CD4-positive, alpha-beta memory T cell (primary cell): ENCODE measurements around the gene GOLGA8S. TPM values are rescaled to one million over a fixed set of nuclear protein-coding genes. Genes with fewer than 3 reads are reported as not detected.
"Not testable (repeated sequence)": the region's sequence is repeated elsewhere in the genome, so short reads cannot be mapped to it uniquely, and the experiment has no call there.

ENCODE experiments used
- CTCF ChIA-PET: fragments of 350-600 bp; sonication (Branson Sonifier 250); formaldehyde crosslinking; loops from one replicate; lab custom pipeline; 2021; ENCODE audit warnings: inconsistent platforms; ENCODE audit not compliant: partially characterized antibody; lab: Charles Lee
- POLR2A ChIA-PET: fragments of 350-600 bp; sonication (Branson Sonifier 250); formaldehyde crosslinking; loops from one replicate; lab custom pipeline; 2021; ENCODE audit not compliant: partially characterized antibody; lab: Charles Lee
- DNase-seq, 5 donors: peaks; one replicate each; pipeline versions ENCODE4 v3.0.0 to v3.0.0-alpha.2; 2020 to 2022; ENCODE audit warnings: mixed read lengths in 1 of 5
- H3K27ac ChIP-seq: one replicate; pipeline ENCODE4 v1.7.0; 2013; ENCODE audit warnings: low read depth, low read length
- H3K27me3 ChIP-seq: 2 replicates; pipeline ENCODE4 v1.7.0; 2013; ENCODE audit warnings: mild to moderate bottlenecking, low read length, moderate library complexity; ENCODE audit not compliant: insufficient read depth
- H3K36me3 ChIP-seq: 2 replicates; pipeline ENCODE4 v1.7.0; 2013; ENCODE audit warnings: mild to moderate bottlenecking, low read length, moderate library complexity; ENCODE audit not compliant: insufficient read depth
- H3K4me1 ChIP-seq: 2 replicates; pipeline ENCODE4 v1.7.0; 2013; ENCODE audit warnings: mild to moderate bottlenecking, low read length, moderate library complexity; ENCODE audit not compliant: insufficient read depth
- H3K4me3 ChIP-seq, 2 donors: one replicate each; pipeline ENCODE4 v1.7.0; 2013; ENCODE audit warnings: low read length in 2 of 2, mild to moderate bottlenecking in 1 of 2
- H3K9me3 ChIP-seq, 2 donors: one replicate each; pipeline ENCODE4 v1.7.0; 2013; ENCODE audit warnings: low read length in 2 of 2, control low read depth in 1 of 2; ENCODE audit not compliant: control insufficient read depth in 1 of 2
- H3K27ac Mint-ChIP-seq, 7 donors: one replicate each; pipeline ENCODE4 v1.8.0; 2020 to 2021; ENCODE audit warnings: mixed read lengths in 7 of 7, mild to moderate bottlenecking in 6 of 7, inconsistent platforms in 3 of 7, moderate library complexity in 3 of 7
- H3K27me3 Mint-ChIP-seq, 2 donors: one replicate each; pipeline ENCODE4 v1.8.0; 2020 to 2021; ENCODE audit warnings: mixed read lengths in 2 of 2
- H3K36me3 Mint-ChIP-seq, 2 donors: one replicate each; pipeline ENCODE4 v1.8.0; 2020 to 2021; ENCODE audit warnings: mixed read lengths in 2 of 2, inconsistent platforms in 1 of 2, mild to moderate bottlenecking in 1 of 2
- H3K4me1 Mint-ChIP-seq, 4 donors: one replicate each; pipeline ENCODE4 v1.8.0; 2020 to 2021; ENCODE audit warnings: mixed read lengths in 4 of 4, mild to moderate bottlenecking in 1 of 4
- H3K4me3 Mint-ChIP-seq, 8 donors: one replicate each; pipeline ENCODE4 v1.8.0; 2020 to 2021; ENCODE audit warnings: mixed read lengths in 8 of 8, mild to moderate bottlenecking in 7 of 8, moderate library complexity in 6 of 8, inconsistent platforms in 3 of 8
- H3K9me3 Mint-ChIP-seq, 8 donors: one replicate each; pipeline ENCODE4 v1.8.0; 2020 to 2021; ENCODE audit warnings: mixed read lengths in 8 of 8, mild to moderate bottlenecking in 5 of 8, inconsistent platforms in 3 of 8, moderate library complexity in 1 of 8
- intact Hi-C: fragments of 100-400 bp; cut with micrococcal nuclease; formaldehyde crosslinking; loops from one replicate; pipeline ENCODE4 v1.15.1; 2023
- polyA plus RNA-seq, 2 donors: library from polyadenylated mRNA; unstranded; fragments of 300-500 nt; fragmentation: Illumina TruSeq; gene quantifications; one replicate each; pipeline ENCODE4 v1.2.3, GENCODE V29; 2021
- total RNA-seq, 2 experiments: library from RNA; stranded (reverse); gene quantifications; one replicate each; pipeline ENCODE4 v1.2.3, GENCODE V29; 2021

Gene GOLGA8S
- total and polyA plus RNA-seq, 4 experiments from 2014 or later, result 0.30 to 0.35 TPM; not detected in 2

DNA sequence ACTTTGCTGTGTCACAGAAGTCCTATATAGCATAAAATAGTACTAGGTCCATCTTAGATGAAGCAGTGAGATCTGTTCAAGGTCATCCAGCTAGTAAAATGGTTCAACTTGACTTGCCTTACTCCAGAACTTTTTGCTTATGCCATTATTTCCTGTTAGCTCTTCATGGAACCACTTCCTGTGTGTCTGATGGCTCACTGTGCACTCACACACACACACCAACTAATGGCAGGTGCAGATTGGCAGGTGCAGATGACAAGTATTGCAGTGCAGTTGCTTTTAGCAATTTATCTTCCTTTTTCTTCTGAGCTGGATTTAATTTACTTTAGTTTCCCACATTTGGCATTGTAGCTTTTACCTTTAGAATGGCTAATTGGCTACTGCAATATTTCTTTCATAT is 29.8 kb downstream of the GOLGA8S start:
- Mint-ChIP-seq H3K36me3 (no peaks in the 10 kb centered on the region), H3K27me3 (peaks cover 4 to 15% of the 10 kb centered on the region in 2 donors), H3K4me3 (no peak overlapping the region), H3K9me3 (peaks cover 0 to 1% (median 0%) of the 10 kb centered on the region in 8 donors), H3K4me1 (no peaks in the 10 kb centered on the region), H3K27ac (no peak overlapping the region)
- no peaks in the 10 kb centered on the region for H3K4me1 ChIP-seq
- H3K36me3 ChIP-seq, result no peaks in the 10 kb centered on the region
- intact Hi-C loops, result no loop called here
- ChIA-PET CTCF (no interaction called here), POLR2A (no interaction called here)
- H3K4me3 ChIP-seq, result no peak overlapping the region
- H3K27ac ChIP-seq, result no peak overlapping the region
- H3K27me3 ChIP-seq, result no peaks in the 10 kb centered on the region
- H3K9me3 ChIP-seq, result no peaks in the 10 kb centered on the region
- no peak for DNase-seq

- peaks cover 0 to 1% (median 0%) of the 10 kb centered on the region in 8 donors for H3K9me3 Mint-ChIP-seq
- no peaks in the 10 kb centered on the region for H3K4me1 Mint-ChIP-seq
- ChIA-PET POLR2A (no interaction called here), CTCF (no interaction called here)
- no peak for DNase-seq
- Histone ChIP-seq H3K4me1 (no peaks in the 10 kb centered on the region), H3K36me3 (no peaks in the 10 kb centered on the region), H3K4me3 (no peak overlapping the region), H3K27me3 (no peaks in the 10 kb centered on the region), H3K27ac (no peak overlapping the region), H3K9me3 (no peaks in the 10 kb centered on the region)
- H3K36me3 Mint-ChIP-seq, result no peaks in the 10 kb centered on the region
- H3K4me3 Mint-ChIP-seq, result no peak overlapping the region
- intact Hi-C loops, result no loop called here
- peaks cover 4 to 15% of the 10 kb centered on the region in 2 donors for H3K27me3 Mint-ChIP-seq
- no peak overlapping the region for H3K27ac Mint-ChIP-seq
Observed at GRCh38 chr15:23385886-23386430, 31.4 kb downstream of the GOLGA8S start.

DNA sequence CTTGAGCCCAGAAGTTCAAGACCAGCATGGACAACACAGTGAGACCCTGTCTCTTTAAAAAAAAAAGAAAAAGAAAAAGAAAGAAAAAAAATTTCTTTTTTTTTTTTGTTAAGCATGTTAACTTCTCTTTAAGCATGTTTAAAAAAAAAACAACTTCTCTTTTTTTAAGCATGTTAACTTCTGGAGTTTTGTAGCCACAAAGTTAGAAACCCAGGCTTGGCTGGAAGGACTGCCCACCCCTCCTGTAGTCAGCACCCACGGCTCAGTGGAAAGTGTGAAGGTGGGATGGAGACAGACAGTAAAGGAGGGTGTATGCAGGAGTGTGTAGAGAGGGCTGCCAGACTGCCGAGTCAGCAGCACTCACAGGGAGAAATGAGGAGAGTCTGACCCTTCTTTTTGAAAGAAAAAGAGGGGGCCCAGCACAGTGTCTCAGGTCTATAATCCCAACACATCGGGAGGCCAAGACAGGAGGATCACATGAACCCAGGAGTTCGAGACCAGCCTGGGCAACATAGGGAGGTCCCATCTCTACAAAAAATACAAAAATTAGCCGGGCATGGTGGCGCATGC is 33.2 kb downstream of the GOLGA8S start:
- Mint-ChIP-seq H3K27ac (no peak overlapping the region), H3K36me3 (no peaks in the 10 kb centered on the region), H3K4me1 (no peaks in the 10 kb centered on the region), H3K9me3 (peaks cover 0 to 1% (median 0%) of the 10 kb centered on the region in 8 donors), H3K4me3 (no peak overlapping the region), H3K27me3 (peaks cover 4 to 15% of the 10 kb centered on the region in 2 donors)
- H3K27ac ChIP-seq, result no peak overlapping the region
- no peaks in the 10 kb centered on the region for H3K36me3 ChIP-seq
- no peaks in the 10 kb centered on the region for H3K27me3 ChIP-seq
- intact Hi-C loops, result no loop called here
- no peaks in the 10 kb centered on the region for H3K9me3 ChIP-seq
- POLR2A ChIA-PET, result no interaction called here
- CTCF ChIA-PET, result no interaction called here
- no peaks in the 10 kb centered on the region for H3K4me1 ChIP-seq
- no peak for DNase-seq
- H3K4me3 ChIP-seq, result no peak overlapping the region

- no peak overlapping the region for H3K27ac ChIP-seq
- no peak overlapping the region for H3K27ac Mint-ChIP-seq
- no peaks in the 10 kb centered on the region for H3K9me3 ChIP-seq
- H3K36me3 ChIP-seq, result no peaks in the 10 kb centered on the region
- no peaks in the 10 kb centered on the region for H3K36me3 Mint-ChIP-seq
- ChIA-PET CTCF (no interaction called here), POLR2A (no interaction called here)
- no peaks in the 10 kb centered on the region for H3K4me1 ChIP-seq
- H3K4me3 ChIP-seq, result no peak overlapping the region
- no peaks in the 10 kb centered on the region for H3K27me3 ChIP-seq
- H3K9me3 Mint-ChIP-seq, result peaks cover 0 to 4% (median 0%) of the 10 kb centered on the region in 8 donors
- intact Hi-C loops, result no loop called here
- no peak for DNase-seq
- no peaks in the 10 kb centered on the region for H3K4me1 Mint-ChIP-seq
- H3K4me3 Mint-ChIP-seq, result no peak overlapping the region
- H3K27me3 Mint-ChIP-seq, result peaks cover 4% of the 10 kb centered on the region in 2 donors
Observed at GRCh38 chr15:23395030-23395692, 40.6 kb downstream of the GOLGA8S start.

DNA sequence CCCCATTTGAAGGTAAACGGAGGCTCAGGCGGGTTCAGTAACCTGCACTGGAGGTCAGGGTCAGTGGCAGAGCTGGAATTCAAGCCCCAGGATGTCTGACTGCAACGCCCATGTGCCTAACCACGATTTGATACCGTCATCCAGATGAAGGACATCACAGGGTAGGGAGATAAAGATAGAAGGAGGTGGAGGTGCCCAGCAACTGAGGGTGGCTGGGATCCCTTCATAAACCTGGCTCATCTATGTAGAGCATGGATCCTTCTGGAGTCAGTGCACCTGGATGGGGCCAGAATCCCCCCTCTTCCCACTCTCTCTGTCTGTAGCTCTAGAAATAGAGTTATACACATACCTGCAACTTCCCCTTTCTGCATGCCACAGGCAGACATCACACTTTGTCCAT is 41.3 kb downstream of the GOLGA8S start:
- intact Hi-C loops, result no loop called here
- Histone ChIP-seq H3K36me3 (no peaks in the 10 kb centered on the region), H3K4me1 (no peaks in the 10 kb centered on the region), H3K27ac (no peak overlapping the region), H3K27me3 (no peaks in the 10 kb centered on the region), H3K9me3 (no peaks in the 10 kb centered on the region), H3K4me3 (no peak overlapping the region)
- Mint-ChIP-seq H3K4me1 (no peaks in the 10 kb centered on the region), H3K4me3 (no peak overlapping the region), H3K36me3 (no peaks in the 10 kb centered on the region), H3K9me3 (peaks cover 0 to 4% (median 0%) of the 10 kb centered on the region in 8 donors), H3K27me3 (peaks cover 4% of the 10 kb centered on the region in 2 donors), H3K27ac (no peak overlapping the region)
- CTCF ChIA-PET, result no interaction called here
- no peak for DNase-seq
- POLR2A ChIA-PET, result no interaction called here

GRCh38 chr15:23397779-23398178 is 43.2 kb downstream of the GOLGA8S start:
- CTCF ChIA-PET, result no interaction called here
- Histone ChIP-seq H3K9me3 (no peaks in the 10 kb centered on the region), H3K27me3 (no peaks in the 10 kb centered on the region), H3K4me1 (no peaks in the 10 kb centered on the region), H3K4me3 (no peak overlapping the region), H3K36me3 (no peaks in the 10 kb centered on the region), H3K27ac (no peak overlapping the region)
- intact Hi-C loops, result no loop called here
- H3K4me1 Mint-ChIP-seq, result no peaks in the 10 kb centered on the region
- DNase-seq, result no peak
- H3K36me3 Mint-ChIP-seq, result no peaks in the 10 kb centered on the region
- no peak overlapping the region for H3K4me3 Mint-ChIP-seq
- H3K27me3 Mint-ChIP-seq, result peaks cover 3 to 4% of the 10 kb centered on the region in 2 donors
- H3K9me3 Mint-ChIP-seq, result peaks cover 0 to 4% (median under 1%) of the 10 kb centered on the region in 8 donors
- POLR2A ChIA-PET, result no interaction called here
- no peak overlapping the region for H3K27ac Mint-ChIP-seq

DNA sequence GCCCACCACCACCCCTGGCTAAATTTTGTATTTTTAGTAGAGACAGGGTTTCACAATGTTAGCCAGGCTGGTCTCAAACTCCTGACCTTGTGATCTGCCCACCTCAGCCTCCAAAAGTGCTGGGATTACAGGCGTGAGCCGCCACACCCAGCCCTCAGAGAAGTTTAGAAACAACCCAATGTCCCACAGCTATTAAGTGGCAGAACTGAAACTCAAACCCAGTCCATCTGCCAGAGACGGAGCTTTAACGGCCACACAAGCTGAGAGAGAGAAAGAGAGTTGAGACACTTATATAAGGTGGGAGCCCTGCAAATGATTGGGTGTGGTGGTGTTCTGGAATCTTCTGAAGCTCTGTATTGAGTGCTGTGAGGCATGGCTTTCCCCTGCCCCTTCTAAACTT is 43.8 kb downstream of the GOLGA8S start:
- H3K9me3 Mint-ChIP-seq, H3K4me1 Mint-ChIP-seq, CTCF ChIA-PET, H3K27me3 Mint-ChIP-seq, H3K4me1 ChIP-seq, POLR2A ChIA-PET, H3K4me3 Mint-ChIP-seq, H3K4me3 ChIP-seq, DNase-seq, H3K36me3 Mint-ChIP-seq, H3K9me3 ChIP-seq, H3K27ac ChIP-seq, intact Hi-C loops, H3K27ac Mint-ChIP-seq, H3K27me3 ChIP-seq, H3K36me3 ChIP-seq: not testable (repeated sequence)
